GM19467 (cell line): ENCODE results near the gene TGFBR1.

ENCODE experiments used
- ATAC-seq: cut with Tn5 transposase; IDR thresholded peaks from one replicate; pipeline ENCODE4 v1.9.1; 2021; ENCODE audit warnings: mild to moderate bottlenecking, moderate library complexity; ENCODE audit not compliant: unreplicated experiment

Gene TGFBR1

GRCh38 chr9:99166149-99166548, 61.2 kb downstream of the TGFBR1 start:
- no peak for ATAC-seq

- no peak for ATAC-seq
These were observed 62.2 kb downstream of the TGFBR1 start for GRCh38 chr9:99167119-99167518.

DNA sequence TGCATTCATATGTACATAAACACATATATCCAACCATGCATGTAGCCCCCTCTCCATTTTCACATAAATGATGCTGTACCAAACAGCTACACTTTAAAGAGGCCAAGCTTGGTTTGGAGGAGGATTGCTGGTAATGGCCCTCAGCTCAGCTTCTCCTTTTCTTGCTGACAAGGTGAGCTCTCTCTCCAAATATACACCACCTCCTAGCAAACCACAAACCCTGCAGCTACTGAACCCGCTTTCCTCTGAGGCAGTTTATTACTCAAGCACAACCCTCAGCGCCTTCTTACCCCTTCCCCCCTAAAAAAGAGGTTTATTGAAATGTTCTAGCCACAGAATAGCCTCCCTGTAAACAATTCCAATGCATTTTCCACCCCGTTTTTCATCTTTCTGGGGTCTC, 62.8 kb downstream of the TGFBR1 start:
- ATAC-seq: no peak

GRCh38 chr9:99169086-99169485, 64.2 kb downstream of the TGFBR1 start:
- ATAC-seq: no peak

GRCh38 chr9:99169982-99170761, 65.3 kb downstream of the TGFBR1 start:
- ATAC-seq: no peak

DNA sequence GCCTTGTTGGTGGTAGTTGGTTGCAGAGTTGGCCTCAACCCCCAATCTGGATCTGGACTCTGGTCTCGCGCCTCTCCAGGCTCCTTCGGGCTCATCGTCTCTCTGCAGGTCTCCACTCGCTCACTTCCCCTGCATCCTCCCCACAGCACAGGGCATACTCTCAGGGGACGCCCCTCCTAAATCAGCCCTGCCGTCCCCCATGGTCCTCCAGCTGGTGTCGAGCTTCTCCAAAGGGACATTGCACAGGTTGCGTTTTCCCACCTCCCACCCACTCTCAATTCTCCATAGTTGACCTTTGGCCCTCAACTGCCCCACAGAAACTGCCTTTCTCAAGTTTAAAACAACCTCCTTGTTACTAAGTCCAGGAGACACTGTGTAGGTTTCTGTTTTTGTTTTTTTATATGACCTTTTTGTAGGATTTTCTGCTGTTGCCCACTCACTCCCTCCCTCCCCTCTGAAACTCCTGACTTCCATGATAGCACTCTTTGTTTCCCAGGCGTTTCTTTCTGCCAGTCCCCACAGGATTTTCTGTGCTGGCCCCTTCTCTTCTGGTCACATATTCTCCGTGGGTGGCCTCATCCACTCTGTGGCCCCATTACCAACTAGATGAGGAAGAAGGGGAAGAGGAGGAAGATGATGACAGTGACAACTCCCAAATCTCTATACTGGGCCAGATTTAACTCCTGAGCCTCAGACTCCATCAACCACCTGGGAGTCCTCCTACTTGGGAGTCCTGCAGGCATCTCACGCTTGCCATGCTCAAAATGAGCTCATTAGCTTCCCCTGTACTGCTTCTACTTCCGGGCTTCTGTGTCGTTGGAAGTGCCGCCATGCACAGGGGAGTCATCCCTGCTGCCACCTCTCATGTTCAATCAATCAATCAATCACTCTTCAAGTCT, 66.6 kb downstream of the TGFBR1 start:
- no peak for ATAC-seq

GRCh38 chr9:99172124-99173091, 67.5 kb downstream of the TGFBR1 start:
- ATAC-seq: no peak

DNA sequence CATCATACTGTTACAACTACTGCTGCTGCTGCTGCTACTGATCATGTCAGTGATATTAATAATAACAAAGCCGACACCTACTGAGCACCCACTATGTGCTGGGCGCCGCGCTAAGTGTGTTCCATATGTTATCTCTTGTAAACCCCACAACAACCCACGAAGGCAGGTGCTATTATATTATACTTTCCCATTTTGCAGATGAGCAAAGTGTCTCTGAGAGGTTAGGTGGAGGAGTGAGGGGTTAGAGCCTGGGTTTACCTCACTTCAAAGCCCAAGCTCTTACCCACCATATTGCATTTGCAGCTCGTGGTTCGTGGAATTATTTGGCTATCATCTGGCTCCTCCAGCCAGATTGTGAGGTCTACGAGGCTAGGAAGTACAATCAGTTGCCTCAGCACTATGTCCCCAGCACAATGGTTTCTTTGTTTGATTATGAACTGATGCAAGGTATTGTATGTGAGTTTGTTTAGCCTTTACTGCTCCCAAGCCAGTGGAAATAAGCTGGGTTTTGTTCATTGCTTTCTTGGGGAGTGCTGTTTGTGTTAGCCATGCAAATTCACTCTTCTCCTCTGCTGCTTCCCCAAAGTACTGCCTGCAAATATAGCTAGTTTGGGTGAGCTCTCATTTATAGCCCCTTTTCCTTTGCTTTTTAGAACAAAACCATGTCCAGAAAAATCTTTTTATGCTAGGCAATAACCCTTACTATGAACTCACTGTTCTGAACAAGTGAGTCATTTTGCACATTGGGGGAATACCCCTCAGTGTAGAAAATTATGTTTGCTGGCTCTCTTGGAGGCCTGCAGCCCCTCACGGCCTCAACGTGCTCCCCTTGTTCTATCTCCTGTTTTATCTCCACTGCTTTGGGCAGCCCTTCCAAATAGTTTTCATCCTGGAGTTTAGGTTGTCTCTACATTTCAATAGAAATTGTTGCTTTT, 68.9 kb downstream of the TGFBR1 start:
- ATAC-seq: no peak

DNA sequence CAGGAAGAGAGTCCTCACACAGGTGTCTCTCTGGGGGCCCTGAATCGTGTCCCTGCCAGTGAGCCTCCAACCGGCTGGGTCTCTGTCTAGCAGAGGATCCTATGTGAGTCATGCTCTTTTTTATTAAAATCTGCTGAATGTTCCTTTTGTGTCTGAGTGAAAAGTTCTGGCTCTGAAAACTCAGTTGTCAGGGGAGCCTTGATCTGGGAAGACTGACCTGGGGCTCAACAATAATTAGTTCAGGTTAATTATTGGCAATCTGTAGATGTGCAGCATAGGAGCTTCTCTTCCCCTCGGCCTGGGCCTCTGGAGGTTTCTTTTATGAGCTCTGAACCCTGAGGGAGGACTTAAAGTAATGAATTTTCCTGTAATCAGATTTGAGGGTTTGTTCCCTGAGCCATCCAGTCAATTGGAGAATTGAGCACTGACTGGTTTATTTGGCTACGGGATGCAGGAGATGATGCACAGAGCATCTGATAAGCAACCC, 71.7 kb downstream of the TGFBR1 start:
- ATAC-seq: no peak

DNA sequence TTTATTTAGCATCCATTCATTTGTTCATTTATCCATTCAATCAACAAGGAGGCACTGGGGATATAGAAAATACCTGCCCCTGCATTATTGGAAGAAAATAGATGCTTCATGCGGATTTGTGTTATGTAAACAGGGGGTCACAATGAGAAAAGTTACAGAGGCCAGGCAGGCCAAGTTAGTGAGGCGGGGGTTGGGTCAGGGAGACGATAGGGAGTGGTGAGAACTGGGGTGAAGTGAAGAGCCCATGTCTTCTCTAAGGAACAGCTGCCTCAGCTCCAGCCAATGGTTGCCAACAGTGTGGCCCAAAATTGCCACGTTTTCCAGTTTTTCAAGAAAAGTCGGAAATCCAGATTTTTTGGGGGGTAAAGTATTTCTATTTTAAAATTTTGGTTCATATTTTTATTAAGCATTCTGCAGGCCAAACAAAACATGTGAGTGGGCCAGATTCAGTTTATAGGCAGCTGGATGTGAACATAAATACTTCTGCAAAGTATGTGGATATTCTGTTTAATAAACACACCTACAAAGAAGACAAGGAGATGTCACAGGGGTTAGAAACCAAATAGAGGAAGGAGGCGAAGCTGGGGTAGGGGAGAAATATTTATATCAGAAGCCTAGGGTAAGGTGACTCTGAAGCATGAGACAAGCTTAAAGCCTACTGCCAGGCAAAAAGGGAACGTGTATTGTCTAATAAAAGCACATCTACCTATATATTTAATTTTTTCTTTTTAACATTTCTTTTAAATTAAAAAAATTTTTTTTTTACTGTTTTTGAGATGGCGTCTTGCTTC, 72.9 kb downstream of the TGFBR1 start:
- ATAC-seq: no peak

DNA sequence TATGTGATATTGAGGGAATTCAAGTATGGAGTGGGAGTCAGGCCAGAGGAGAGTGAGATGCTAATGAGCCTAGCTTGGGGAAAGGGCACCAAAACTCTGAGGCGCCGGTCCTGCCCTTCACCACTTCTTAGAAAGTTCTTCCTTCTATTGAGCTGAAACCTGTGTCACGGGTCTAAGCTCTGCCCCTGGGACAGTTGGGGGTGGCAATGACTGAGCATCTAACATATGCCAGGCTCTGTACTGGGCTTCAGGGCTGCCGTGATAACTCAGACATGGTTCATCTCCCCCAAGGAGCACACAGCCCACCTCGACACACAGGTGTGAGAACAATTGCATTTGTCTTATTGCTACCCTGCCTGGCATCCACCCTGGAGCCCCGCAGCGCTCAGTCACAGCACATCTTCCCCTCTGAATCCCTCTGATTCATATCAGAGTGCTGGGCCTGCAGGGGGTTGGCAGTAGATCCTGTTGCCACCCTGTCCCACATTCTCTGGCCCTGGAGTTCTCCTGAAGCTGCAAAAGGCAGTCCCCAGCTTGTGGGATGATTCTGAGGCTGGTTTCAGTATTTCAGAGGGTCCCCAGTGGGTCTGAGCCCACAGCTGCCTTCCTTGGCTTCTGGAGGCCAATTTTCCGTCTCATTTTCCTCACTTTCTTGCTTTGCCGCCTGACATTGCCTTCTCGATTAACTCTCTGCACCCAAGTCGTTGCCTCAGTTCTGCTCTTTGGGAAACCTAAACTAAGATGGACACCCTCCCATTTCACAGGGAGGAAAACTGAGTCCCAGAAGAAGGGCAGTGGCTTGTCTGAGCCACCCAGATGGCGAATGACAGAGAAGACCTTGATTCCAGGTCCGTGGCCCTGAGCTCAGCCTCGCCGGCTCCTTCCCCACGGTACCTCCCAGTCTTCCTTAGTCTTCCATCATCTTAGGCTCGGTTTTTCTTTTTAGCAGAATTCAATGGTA, 74.3 kb downstream of the TGFBR1 start:
- no peak for ATAC-seq

DNA sequence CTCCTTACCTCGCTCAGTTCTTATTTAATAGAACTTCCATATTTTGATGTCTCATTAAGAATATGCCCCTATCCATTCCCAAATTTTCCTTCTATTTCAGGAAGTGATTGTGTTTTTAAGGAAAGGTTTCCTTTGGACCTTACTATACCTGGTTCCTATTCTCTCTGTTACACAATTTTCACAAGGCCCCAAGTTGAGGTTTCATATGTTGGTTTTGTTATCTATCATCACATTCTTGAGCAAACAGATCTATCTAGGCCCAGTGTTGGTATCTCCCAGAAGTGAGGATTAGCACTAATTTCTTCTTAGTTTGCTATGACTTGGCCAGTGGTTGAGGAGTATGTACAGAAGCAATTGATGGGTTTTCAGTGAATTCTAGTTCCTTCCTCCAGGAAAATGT, 75.3 kb downstream of the TGFBR1 start:
- peak; percentile 36 for ATAC-seq

DNA sequence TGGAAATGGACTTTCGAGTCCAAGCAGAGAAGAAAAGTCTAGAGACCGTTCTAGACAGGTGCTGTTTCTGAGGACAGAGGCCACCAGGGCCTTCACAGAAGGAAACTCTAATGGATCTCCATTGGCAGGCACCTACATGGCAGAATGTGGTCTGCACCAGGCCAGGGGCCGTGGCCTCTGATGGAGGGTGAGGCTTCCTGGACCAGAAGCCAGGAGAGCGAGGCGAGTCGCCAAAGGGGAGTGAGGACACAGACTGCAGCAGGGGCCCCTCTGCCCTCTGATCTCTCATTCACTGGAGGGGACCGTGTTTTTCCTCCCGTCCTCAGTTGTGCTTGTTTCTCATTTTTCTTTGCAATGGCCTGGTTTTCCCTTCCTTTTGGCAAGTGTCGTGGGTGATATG, 75.7 kb downstream of the TGFBR1 start:
- ATAC-seq: no peak

GRCh38 chr9:99181206-99181605, 76.3 kb downstream of the TGFBR1 start:
- no peak for ATAC-seq

GRCh38 chr9:99181621-99182020, 76.7 kb downstream of the TGFBR1 start:
- ATAC-seq: no peak

DNA sequence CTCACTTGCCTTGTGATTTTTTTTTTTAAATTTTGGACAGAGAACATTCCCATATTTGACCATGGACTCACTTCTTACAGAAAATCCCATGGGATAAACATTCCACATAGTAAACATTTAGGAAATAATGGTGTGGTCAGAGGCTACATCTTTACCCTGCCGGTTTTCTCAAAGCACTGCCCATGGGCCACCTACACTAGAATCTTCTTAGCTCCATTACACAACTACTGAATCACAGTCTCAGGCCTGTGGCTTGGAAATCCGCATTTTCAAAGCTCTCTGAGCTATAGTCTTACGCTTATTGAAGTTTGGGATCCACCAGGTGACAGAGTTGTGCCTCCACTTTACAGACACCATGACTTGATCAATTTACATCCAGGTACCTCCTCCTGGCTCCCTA, 77.4 kb downstream of the TGFBR1 start:
- no peak for ATAC-seq

GRCh38 chr9:99183616-99184015, 78.7 kb downstream of the TGFBR1 start:
- ATAC-seq: no peak

GRCh38 chr9:99184110-99184474, 79.2 kb downstream of the TGFBR1 start:
- no peak for ATAC-seq
